ENCODE measurements around the gene JAK1.

JAK1 gene

DNA sequence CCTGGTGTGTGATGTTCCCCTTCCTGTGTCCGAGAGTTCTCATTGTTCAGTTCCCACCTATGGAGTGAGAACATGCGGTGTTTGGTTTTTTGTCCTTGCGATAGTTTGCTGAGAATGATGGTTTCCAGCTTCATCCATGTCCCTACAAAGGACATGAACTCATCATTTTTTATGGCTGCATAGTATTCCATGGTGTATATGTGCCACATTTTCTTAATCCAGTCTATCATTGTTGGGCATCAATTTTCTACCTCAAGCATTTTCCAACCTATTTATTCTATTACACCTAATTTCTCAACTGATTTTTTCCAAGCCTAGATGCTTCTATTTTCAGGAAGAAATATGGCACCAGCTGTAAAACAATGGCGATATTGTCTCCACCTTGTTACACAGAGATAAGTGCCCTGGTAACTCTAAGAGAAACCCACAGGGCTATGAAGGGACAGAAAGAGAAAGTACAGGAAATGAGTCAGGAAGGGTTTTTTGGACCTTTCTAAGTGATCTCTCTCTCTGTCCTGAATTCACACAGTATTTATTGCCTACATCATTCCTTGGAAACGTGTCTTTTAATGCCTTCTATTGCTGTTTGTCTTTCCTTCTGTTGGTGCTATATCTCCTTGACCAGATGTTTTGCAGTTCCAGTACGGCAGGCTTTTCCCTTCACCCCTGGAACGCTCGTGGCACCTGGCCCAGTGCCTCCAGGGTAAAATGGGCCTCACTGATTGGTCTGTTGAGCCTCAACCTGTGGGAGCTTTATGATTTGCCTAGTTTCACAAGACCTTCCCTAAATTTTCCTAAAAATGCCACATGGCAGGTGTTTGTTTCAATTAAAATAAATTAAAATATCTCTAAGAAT lies 14.6 kb upstream of the JAK1 start:
- DNase-seq (ENCODE audit: low read depth) = no peak

DNA sequence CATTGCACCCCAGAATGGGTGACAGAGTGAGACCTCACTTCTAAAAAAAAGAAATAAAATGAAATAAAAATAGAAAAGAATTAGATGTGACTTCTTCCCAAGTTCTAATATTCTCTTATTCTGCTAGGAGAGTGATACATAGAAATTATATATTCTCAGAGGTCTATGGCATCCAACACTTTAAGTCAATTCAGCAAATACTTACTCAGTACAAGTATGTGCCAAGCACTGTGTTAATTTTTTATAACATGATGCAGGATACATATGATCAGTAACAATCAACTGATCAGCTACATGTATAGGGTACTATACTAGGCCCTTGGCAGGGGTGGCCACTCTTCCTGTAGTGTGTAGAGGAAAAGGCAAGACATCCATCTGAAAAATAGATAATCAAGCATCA lies 13.0 kb upstream of the JAK1 start:
- DNase-seq (ENCODE audit: low read depth) = no peak

DNA sequence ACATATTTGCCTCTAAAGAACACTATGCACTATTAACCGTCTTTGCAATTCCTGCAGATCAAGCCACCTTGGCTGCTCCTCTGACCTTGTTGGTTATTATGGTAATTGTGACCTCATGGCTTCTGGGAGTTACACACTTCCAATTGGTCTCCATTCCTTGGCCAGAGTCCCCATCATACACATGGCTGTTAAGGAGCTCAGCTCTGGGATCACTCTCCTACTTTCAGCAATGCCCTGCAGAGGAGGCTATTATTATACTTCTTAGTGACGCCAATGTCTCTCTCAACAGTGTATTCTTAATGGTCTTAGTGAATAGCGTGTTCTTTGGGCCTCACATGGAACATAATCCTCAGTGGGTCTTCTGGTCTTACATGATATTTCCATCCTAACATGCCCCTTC lies 10.0 kb upstream of the JAK1 start:
- DNase-seq (ENCODE audit: low read depth) = no peak

DNA sequence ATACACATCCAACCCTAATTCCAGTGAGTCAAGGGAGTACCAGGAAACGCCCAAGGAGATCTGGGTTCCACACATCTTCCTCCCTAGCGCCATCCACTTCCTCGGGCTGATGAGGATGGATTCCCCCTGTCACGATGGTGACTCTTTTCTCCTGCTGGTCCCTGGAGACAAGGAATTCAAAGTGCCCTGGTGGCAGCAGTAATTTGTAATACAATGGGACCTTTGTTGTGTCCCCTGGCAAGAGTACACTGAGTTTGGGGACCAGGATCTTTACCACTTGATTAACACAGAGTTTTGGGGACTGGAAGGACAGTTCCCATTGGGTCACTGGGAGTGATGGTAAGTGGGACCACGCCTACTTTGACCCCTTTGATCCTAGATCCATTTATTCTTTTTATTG lies 9.4 kb upstream of the JAK1 start:
- no peak for DNase-seq (ENCODE audit: low read depth)

DNA sequence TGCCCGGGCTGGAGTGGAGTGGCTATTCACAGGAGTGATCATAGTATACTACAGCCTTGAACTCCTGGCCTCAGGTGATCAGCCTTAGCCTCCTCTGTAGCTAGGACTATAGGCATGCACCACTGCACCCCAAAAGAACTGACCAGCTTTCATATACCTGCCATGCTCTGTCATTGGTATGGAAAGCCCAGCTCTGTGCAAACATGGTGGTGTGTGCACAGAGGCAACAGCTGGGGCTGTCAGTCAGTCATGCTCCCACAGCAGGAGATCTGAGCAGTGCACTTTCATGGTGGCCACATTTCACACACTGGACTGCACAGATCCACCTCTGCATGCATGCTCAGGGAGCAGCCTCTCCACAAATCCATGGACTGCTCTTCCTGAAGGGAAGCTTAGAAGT lies 8.8 kb upstream of the JAK1 start:
- no peak for DNase-seq (ENCODE audit: low read depth)

DNA sequence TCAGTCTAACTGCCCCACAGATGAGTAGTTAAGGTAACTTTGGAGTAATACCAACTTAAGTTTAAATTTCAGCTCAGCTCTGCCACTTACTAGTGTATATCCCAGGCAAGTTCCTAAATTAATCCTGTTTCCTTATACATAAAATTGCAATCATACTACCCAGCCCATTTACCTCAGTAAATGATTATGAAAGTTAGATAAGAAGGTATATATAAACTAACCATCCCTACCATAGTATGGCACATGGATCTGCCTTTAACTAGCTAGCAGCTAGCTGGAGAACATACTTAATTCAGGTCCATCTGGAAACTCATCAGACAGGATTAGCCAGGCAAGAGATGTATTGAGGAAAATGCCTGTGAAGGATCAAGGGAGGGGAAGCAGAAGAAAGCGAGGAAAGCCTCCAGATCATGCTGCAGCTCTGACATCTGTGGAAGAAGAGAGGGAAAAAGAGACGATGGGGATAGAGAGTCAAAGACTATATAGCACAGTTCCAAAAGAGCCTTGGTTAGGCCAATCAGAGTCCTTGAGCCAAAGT lies 8.0 kb upstream of the JAK1 start:
- DNase-seq (ENCODE audit: low read depth) = no peak

DNA sequence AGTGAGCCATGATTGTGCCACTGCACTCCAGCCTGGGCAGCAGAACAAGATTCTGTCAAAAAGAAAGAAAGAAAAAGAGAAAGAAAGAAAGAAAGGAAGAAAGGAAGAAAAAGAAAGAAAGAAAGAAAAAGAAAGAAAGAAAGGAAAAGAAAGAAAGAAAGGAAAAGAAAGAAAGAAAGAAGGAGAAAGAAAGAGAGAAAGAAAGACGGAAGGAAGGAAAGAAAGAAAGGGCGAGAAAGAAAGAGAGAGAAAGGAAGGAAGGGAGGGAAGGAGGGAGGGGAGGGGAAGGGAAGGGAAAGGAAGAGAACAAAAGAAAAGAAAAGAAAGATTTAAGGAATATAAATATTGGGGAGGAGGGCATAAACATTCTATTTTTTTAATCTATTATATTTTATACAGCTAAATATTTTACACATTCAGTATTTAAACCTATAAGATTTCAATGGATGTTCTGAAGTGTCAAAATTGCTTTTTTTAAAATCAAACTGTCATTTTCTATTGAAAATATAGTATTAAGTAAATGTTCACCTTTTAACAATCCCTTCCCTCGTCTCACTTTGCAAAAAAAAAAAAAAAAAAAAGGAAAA lies 6.8 kb upstream of the JAK1 start:
- DNase-seq (ENCODE audit: low read depth) = no peak

DNA sequence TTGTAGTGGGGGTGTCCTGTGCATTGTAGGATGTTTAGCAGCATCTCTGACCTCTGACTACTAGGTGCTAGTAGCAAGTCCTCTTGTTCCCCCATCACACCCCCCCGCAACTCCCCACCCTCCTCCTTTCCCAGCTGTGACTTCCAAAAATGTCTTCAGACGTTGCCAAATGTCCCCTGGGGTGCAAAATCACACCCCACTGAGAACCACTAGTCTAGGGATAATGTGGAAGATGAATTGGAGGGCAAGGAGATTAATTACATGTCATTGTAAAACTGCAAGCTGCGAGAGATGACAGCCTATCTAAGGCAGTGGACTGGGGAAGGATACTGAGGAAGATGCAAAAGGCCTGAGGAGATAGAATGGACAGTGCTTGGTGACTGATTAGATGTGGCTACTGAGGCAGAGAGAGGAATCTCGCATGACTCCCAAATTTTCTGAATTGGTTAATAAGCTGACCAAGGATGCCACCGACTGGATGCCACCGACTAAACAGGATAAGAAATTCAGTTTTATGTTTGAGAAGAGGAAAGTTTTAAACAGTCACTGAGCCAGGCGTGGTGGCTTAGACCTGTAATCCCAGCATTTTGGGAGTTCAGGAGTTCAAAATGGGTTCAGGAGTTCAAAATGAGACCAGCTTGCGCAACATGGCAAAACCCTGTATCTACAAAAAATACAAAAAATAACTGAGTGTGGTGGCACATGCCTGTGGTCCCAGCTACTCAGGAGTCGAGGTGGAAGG lies 3.1 kb upstream of the JAK1 start:
- no peak for DNase-seq (ENCODE audit: low read depth)

DNA sequence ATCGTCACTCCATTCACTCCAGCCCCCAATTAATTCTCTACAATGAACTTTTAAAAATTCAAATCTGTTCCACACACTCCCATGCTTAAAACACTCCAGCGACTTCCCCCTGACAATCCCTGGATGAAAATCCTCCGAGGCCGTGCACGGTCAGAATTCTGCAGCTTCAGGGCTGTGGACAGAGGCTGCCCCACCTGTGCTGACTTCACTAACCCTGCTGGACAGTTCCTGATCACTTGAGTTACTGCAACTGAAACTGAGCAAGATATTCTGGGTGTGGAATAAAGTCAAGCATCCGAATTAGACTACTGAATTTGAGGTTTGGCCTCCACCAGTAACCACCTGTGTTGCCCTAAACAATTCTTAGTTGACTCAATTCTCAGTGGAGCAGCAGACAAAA lies 1.0 kb upstream of the JAK1 start:
- no peak for DNase-seq (ENCODE audit: low read depth)

DNA sequence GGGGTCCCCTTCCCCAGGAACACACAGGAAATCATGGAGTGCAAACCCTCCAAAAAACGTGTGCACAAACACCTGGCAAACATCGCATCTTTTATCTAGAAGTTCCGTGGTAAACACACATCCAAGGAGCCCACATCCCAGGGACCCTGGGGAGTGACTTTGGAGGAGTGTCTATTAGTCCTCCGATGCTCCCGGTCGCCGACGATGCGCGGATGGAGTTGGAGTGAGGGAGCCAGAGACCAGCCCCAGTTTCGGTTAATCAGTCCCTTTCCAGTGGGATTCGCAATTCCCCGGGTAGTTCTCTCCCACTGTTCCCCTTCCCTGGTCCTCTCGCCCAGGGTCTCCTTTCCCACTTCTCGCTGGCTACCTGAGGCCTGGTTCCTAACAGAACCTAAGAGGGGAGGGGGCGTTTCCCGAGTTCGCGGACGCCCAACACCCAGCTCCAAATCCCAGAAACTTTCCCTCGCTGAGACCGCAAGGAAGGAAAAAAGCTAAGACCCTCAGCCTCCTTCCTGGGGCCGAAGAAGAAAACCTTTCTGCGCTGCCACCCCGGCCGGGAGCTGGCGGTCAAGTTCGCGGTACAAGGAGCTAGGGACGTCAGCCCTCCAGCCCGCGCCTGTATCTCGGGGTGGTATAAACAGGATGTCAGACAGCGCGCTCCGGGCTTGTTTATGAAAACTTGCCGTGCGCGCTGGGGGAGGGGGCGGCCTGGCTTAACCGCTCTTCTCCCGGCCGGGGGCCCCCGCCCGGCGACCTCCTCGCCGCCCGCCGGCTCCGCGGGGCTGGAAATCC lies 787 bp downstream of the JAK1 start:
- peak; percentile 38 for DNase-seq (ENCODE audit: low read depth)

DNA sequence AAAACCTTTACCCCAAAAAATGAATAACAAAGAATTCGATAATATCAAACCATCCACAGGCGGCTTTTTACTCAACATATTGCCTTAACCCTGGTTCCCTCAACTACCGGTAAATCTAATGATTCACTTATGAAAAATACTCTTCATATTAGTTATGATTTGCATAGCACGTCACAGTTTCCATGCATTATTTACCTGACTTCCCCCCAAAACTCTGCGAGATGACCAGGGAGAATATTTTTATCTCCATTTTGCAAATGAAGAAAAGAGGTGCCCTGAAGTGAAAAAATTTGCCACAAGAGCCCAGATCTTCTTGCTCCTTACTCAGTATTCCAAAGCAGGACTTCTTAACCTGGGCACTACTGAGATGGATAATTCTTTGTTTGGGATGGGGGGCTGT lies 2.9 kb downstream of the JAK1 start:
- DNase-seq (ENCODE audit: low read depth) = no peak

DNA sequence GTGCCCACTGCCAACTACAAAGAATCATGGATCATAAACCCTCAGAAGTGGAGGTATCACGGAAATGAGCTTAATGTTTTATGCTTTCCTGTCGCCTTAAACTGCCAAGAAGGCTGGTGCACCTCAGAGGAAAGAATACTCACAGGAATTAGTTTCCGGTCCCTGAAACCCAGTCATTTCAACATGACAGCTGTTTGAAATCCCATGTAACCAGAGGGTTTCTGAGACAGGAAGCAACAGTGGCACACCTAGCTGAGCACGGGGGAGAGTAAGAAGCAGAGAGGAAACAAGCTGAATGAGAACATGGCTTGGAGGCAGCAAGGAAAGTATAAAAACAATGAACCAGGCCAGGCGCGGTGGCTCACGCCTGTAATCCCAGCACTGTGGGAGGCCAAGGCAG lies 3.9 kb downstream of the JAK1 start:
- no peak for DNase-seq (ENCODE audit: low read depth)

DNA sequence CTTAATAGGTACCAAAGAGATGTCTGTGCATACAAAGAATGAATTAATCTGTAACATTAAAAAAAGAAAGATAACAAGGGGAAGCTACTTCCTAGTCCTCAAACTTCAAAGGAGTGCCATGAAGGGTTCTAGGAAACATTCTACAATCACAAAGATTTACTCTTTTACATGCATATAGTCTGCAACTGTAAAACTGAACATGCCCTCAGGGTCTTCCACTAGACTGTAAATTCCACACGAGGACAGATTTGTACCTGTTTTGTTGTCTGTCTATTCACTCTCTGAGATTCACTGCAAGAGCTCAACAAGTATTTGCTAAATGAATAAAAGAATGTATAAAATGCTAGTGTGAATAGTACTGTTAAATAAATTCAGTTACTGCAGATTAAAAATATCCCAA lies 4.4 kb downstream of the JAK1 start:
- no peak for DNase-seq (ENCODE audit: low read depth)

DNA sequence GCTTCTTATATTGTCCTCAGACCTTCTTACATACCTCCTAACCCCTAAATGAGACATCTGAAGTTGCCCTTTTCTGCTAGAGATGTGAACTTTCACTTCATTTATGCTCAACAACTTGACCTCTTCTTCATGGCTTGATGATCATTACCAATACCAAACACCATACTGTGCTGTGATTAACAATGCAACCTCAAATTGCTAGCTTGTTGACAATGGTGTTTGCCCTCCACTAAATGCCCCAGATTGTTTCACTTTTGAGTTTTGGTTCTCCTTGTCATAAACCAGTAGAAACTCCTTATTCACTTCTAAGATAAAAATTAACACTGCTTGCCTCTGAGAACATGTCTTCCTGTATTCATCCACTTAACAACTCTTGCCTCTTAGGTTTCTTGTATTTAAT lies 5.6 kb downstream of the JAK1 start:
- no peak for DNase-seq (ENCODE audit: low read depth)

DNA sequence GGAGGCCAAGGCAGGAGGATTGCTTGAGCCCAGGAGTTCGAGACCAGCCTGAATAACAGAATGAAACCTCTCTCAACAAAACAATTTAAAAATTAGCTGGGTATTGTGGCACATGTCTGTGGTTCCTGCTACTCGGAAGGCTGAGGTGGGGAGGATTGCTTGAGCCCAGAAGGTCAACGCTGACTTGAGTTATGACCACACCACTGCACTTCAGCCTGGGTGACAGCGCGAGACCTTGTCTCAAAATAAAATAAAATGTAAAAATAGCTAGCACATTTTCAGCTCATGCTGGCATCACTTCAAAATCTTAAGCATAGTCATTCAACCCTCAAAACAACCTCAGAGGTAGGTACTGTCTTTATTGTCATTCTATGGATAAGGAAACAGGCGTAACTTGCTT lies 6.4 kb downstream of the JAK1 start:
- DNase-seq (ENCODE audit: low read depth) = no peak

DNA sequence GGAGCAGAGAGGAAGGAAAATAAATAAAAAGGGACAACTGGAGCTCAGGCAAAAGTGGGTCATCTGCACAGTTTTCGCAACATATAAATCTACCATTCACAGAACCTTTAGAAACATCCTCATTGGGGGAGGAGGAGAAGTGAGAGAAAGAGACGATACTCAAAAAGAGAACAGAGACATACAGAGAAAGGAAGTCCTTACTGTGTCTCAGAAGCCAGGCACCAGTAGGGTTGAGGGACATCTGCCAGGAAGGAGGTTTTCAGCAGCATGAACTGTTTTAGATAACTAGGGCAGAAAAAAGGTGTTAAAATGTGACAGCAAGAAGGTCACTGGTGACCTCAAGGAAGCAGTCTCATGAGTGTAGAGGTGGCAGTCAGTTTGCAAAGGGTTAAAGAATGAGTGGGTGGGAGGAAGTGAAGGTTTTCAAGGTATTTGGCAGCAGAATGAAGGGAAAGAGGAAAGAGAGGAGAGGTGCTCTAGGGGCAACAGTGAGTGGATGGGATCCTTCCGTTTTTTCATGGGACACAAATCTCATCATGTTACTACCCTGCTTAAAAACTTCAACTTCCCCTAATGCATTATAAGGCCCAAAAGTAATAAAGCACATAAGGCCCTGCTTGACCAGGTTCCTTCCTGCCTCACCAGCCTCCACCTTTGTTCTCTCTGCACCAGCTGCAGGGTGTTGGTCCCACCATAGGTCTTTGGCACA lies 9.5 kb downstream of the JAK1 start:
- DNase-seq (ENCODE audit: low read depth) = no peak

DNA sequence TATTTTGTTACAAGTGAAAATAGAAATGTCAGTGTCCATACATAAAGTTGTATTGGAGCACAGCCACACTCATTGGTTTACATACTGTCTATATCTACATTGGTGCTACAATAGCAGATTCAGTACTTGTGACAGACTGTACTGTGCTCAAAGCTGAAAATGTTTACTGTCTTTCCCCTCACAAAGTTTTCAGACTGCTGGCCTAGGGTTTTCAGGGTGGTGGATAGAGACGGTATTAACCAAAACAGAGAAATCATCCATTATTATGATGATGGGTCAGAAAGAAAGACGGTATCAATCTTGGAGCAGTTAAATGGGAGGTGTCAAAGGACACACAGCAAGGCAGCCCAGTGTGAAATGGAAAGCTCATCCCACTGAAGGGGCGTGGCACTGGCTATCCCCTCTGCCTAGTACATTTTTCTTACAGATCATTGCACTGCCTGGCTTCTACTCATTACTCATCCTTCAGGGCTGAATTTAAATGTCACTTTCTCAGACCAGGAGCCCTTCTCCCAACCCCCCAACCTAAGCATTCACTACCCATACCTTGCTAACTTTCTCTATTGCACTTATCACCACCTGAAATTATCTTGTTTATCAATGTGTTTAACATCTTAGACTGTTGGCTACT lies 10.2 kb downstream of the JAK1 start:
- DNase-seq (ENCODE audit: low read depth) = no peak

DNA sequence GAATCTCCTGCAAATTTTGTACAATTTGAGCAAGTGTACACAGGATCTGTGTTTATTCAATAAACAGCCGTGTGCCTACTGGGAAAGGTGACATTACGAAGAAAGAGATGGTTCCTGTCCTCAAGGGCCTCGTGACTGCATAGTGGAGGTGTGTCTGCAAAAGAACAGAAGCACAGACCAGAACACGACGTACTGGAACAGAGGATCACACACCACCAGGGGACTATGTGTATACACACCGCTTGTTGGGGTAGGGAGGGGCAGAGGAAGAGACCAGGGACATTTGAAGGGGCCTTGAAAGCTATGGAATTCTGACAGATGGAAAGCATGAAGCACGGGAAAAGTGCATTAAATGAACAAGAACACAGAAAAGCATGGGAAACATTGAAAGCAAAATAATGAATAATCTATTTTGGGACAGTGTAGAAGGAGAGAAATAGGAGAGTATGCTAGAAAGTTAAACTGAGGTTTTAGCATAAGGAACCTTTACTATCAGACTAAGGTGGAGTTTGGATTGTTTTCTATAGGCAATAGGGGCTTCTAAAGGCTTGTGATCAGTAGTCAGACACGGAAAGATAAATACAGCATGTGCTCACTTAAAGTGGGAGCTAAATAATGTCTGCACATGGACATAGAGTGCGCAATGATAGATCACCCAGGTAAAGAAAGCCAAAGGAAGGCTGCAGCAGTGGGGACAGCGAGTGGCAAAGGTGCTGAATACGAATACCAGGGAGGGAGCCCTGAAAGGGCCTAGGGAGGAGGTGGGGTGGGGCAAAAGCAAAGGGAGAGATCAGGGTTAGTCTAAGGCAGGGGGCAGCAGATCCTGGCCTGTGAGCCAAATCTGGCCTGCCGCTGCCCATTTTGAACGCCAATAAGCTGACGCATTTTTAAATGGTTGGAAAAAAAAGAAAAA lies 11.0 kb downstream of the JAK1 start:
- no peak for DNase-seq (ENCODE audit: low read depth)

DNA sequence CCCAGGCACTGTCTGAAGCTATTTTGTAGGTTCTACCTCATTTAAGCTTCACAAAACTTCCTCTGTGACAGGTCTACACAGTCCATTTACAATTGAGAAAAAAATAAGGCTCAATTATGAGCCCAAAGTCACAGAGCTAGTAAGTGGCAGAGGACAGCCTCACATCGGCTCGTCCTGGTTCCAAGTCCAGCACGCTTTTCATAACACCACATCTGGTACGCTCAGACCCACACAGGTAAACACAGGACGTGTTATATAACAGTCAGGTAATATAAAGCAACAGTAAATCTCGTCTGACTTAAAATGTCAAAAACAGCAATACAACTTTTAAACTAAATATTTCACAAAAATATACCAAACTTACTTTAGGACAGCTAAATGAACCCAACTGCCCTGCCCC lies 13.1 kb downstream of the JAK1 start:
- DNase-seq (ENCODE audit: low read depth) = no peak

DNA sequence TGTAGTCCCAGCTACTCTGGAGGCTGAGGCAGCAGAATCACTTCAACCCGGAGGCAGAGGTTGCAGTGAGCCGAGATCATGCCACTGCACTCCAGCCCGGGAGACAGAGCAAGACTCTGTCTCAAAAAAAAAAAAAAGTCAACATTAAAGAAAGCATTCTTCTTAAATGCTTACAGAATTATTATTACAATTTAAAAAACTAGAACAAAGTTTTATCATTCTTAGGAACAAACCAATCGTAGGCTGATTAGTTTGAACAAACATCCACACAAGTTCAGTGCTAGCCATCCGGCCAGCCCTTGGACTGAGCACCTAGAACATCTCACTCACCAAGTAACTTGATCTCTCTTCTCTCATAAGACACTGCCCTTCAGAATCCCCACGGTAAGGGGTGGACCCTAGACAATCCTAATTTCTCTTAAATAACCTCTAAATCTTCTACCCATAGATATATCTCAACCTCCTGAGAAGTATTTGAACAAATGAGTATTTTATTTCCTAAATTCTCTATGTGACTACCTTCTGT lies 16.0 kb downstream of the JAK1 start:
- DNase-seq (ENCODE audit: low read depth) = no peak

Data from activated T-cell treated with anti-CD3 and anti-CD28 coated beads for 24 hours (primary cell).